PC-3 (cell line): ENCODE data around the gene PIK3R5. TPM values are rescaled to one million over a fixed set of nuclear protein-coding genes. Genes with fewer than 3 reads are reported as not detected.

Source experiments
- ATAC-seq: fragments of 200-7000 bp; cut with Tn5 transposase; 2 replicates; pipeline ENCODE4 v1.9.1; 2020; ENCODE audit warnings: mild to moderate bottlenecking, moderate library complexity
- BruUV-seq: library from RNA; stranded (reverse); fragments of 400-500 nt; replicated peaks from 2 replicates; lab custom pipeline; 2021; lab: Mats Ljungman, UMichigan
- CTCF ChIA-PET: fragments of 300-600 bp; sonication (Branson Sonifier 250); formaldehyde crosslinking; loops from one replicate; lab custom pipeline; 2022; ENCODE audit warnings: antibody characterized with exemption; lab: Charles Lee
- POLR2A ChIA-PET: fragments of 300-600 bp; sonication (Branson Sonifier 250); formaldehyde crosslinking; loops from one replicate; lab custom pipeline; 2022; ENCODE audit warnings: antibody characterized with exemption; ENCODE audit not compliant: unreplicated experiment; lab: Charles Lee
- DNase-seq: peaks from one replicate; pipeline ENCODE4 v3.0.0-alpha.2; 2015
- H2AFZ ChIP-seq: fragments of 300-600 bp; sonication (generic); 2 replicates; pipeline ENCODE4 v1.6.0; 2016; ENCODE audit warnings: antibody characterized with exemption, low read length
- H3F3A ChIP-seq: fragments of 300-600 bp; sonication (generic); one replicate; pipeline ENCODE4 v1.6.0; 2017; ENCODE audit warnings: antibody characterized with exemption, low read length, control low read depth, mild to moderate bottlenecking; ENCODE audit not compliant: unreplicated experiment
- H3K27ac ChIP-seq: fragments of 300-600 bp; sonication (generic); 2 replicates; pipeline ENCODE4 v1.5.1; 2016; ENCODE audit warnings: mild to moderate bottlenecking, low read length
- H3K27me3 ChIP-seq: fragments of 300-600 bp; sonication (generic); 2 replicates; pipeline ENCODE4 v1.6.1; 2016; ENCODE audit warnings: low read length, mixed read lengths
- H3K36me3 ChIP-seq: fragments of 300-600 bp; sonication (generic); 2 replicates; pipeline ENCODE4 v1.6.1; 2016; ENCODE audit warnings: low read depth, mixed run types, low read length, mixed read lengths
- H3K4me1 ChIP-seq: fragments of 300-600 bp; sonication (generic); 2 replicates; pipeline ENCODE4 v1.5.1; 2016; ENCODE audit warnings: low read length; ENCODE audit not compliant: insufficient read depth
- H3K4me2 ChIP-seq: fragments of 300-600 bp; sonication (generic); 2 replicates; pipeline ENCODE4 v1.6.0; 2016; ENCODE audit warnings: low read length
- H3K4me3 ChIP-seq: fragments of 300-600 bp; sonication (generic); 2 replicates; pipeline ENCODE4 v1.5.1; 2016; ENCODE audit warnings: mild to moderate bottlenecking, low read length, mixed read lengths
- H3K79me2 ChIP-seq: fragments of 300-600 bp; sonication (generic); 2 replicates; pipeline ENCODE4 v1.6.1; 2017; ENCODE audit warnings: low read length, mixed read lengths
- H3K9ac ChIP-seq: fragments of 300-600 bp; sonication (generic); 2 replicates; pipeline ENCODE4 v1.6.0; 2016; ENCODE audit warnings: mild to moderate bottlenecking, low read length
- H3K9me2 ChIP-seq: fragments of 300-600 bp; sonication (generic); replicated peaks from 2 replicates; pipeline ENCODE4 v1.6.1; 2016; ENCODE audit warnings: mixed run types, low read length, mixed read lengths
- H3K9me3 ChIP-seq: fragments of 300-600 bp; sonication (generic); 2 replicates; pipeline ENCODE4 v1.6.1; 2016; ENCODE audit warnings: low read length, mixed read lengths
- H4K20me1 ChIP-seq: fragments of 300-600 bp; sonication (generic); 2 replicates; pipeline ENCODE4 v1.6.1; 2016; ENCODE audit warnings: low read length, mixed read lengths
- EZH2 ChIP-seq: fragments of 300-600 bp; sonication (generic); IDR thresholded peaks from one replicate; pipeline ENCODE4 v1.6.1; 2017; ENCODE audit warnings: antibody characterized with exemption, mild to moderate bottlenecking, low read length; ENCODE audit not compliant: unreplicated experiment
- EZH2phosphoT487 ChIP-seq: fragments of 300-600 bp; sonication (generic); IDR thresholded peaks from 2 replicates; pipeline ENCODE4 v1.6.1; 2018; ENCODE audit warnings: mild to moderate bottlenecking, antibody characterized with exemption, low read length, borderline replicate concordance
- intact Hi-C: fragments of 100-400 bp; cut with micrococcal nuclease; formaldehyde crosslinking; loops from 2 replicates; pipeline ENCODE4 v1.9.0; 2023
- total RNA-seq: library from RNA; depleted of rRNA; stranded (reverse); fragments of >200 nt; gene quantifications from 2 replicates; pipeline ENCODE4 v1.2.3, GENCODE V29; 2014
- TF ChIP-seq, protein P1 (sequence below): fragments of 300-600 bp; sonication (generic); conservative IDR thresholded peaks from 2 replicates; pipeline ENCODE4 v1.5.1; 2017; ENCODE audit warnings: antibody characterized with exemption, low read depth, mild to moderate bottlenecking, low read length

The PIK3R5 gene
- total RNA-seq, 1 experiment from 2014 or later: not detected

DNA sequence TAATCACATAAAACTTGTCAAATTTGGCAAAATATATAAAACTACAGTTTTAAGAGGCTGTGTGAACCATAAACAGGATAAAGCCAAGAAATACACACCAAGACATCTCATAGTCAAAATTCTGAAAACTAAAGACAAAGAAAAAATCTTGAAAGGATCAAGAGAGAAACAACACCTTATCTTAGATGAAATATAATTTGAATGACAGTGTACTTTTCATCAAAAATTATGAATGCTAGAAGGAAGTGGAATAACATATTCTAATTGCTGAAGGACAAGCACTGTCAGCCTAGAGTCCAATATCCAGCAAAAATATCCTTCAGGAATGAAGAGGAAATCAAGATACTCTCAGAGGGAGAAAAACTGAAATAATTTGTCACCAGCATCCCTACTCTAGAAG lies 37.2 kb downstream of the PIK3R5 start:
- no peaks in the 10 kb centered on the region for H3K79me2 ChIP-seq
- no peak overlapping the region for H3K4me3 ChIP-seq
- H3K27ac ChIP-seq: no peak overlapping the region
- CTCF ChIA-PET: no interaction called here
- no peak for DNase-seq
- no peak overlapping the region for H3K9ac ChIP-seq
- H3F3A ChIP-seq: no peaks in the 10 kb centered on the region
- no peak overlapping the region for H3K4me2 ChIP-seq
- H3K27me3 ChIP-seq: peaks cover 3% of the 10 kb centered on the region; the same call in 1 of the 2 replicates
- 0 out of 2 replicates have a peak, but pooled peaks cover 6% of the 10 kb centered on the region for H3K9me3 ChIP-seq
- no peaks in the 10 kb centered on the region for H3K36me3 ChIP-seq
- H3K9me2 ChIP-seq: no peaks in the 10 kb centered on the region
- no TSS peak for BruUV-seq
- no peaks in the 10 kb centered on the region for H4K20me1 ChIP-seq
- TF ChIP-seq, protein P1, sequence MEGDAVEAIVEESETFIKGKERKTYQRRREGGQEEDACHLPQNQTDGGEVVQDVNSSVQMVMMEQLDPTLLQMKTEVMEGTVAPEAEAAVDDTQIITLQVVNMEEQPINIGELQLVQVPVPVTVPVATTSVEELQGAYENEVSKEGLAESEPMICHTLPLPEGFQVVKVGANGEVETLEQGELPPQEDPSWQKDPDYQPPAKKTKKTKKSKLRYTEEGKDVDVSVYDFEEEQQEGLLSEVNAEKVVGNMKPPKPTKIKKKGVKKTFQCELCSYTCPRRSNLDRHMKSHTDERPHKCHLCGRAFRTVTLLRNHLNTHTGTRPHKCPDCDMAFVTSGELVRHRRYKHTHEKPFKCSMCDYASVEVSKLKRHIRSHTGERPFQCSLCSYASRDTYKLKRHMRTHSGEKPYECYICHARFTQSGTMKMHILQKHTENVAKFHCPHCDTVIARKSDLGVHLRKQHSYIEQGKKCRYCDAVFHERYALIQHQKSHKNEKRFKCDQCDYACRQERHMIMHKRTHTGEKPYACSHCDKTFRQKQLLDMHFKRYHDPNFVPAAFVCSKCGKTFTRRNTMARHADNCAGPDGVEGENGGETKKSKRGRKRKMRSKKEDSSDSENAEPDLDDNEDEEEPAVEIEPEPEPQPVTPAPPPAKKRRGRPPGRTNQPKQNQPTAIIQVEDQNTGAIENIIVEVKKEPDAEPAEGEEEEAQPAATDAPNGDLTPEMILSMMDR: no peak
- no peak for TF ChIP-seq EZH2
- TF ChIP-seq EZH2phosphoT487: no peak
- POLR2A ChIA-PET: no interaction called here
- intact Hi-C loops: no loop called here
- H2AFZ ChIP-seq: no peak overlapping the region
- ATAC-seq: no peak
- H3K4me1 ChIP-seq: no peaks in the 10 kb centered on the region

DNA sequence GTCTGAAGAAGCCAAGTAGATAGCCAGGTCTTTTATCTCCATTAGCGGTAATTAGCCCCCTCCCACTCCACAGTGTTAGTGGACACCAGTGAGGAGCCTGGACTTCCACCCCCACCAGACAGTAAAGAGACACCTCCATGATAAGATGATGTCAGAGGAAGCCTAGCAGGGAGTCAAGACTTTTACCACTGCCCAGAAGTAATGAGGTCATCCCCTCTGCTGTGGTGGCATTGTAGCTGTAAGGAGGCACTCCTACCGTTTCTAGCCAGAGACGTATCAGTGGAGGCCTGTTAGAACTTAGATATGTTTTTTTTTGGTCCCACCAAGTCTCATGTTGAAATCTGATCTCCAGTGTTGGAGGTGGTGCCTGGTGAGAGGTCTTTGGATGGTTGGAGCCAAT lies 38.1 kb downstream of the PIK3R5 start:
- DNase-seq (no peak), ATAC-seq (no peak)
- H3K79me2 ChIP-seq: no peaks in the 10 kb centered on the region
- no peaks in the 10 kb centered on the region for H4K20me1 ChIP-seq
- no peaks in the 10 kb centered on the region for H3K4me1 ChIP-seq
- no peaks in the 10 kb centered on the region for H3K36me3 ChIP-seq
- POLR2A ChIA-PET: no interaction called here
- no peaks in the 10 kb centered on the region for H3F3A ChIP-seq
- CTCF ChIA-PET: no interaction called here
- no peak overlapping the region for H3K4me2 ChIP-seq
- no peak overlapping the region for H3K27ac ChIP-seq
- no peaks in the 10 kb centered on the region for H3K27me3 ChIP-seq
- intact Hi-C loops: no loop called here
- H3K9me2 ChIP-seq: no peaks in the 10 kb centered on the region
- no peak overlapping the region for H3K4me3 ChIP-seq
- no TSS peak for BruUV-seq
- TF ChIP-seq, protein P1: no peak
- no peak for TF ChIP-seq EZH2phosphoT487
- no peak for TF ChIP-seq EZH2
- H3K9ac ChIP-seq: no peak overlapping the region
- 0 out of 2 replicates have a peak, but pooled peaks cover 6% of the 10 kb centered on the region for H3K9me3 ChIP-seq
- H2AFZ ChIP-seq: no peak overlapping the region

DNA sequence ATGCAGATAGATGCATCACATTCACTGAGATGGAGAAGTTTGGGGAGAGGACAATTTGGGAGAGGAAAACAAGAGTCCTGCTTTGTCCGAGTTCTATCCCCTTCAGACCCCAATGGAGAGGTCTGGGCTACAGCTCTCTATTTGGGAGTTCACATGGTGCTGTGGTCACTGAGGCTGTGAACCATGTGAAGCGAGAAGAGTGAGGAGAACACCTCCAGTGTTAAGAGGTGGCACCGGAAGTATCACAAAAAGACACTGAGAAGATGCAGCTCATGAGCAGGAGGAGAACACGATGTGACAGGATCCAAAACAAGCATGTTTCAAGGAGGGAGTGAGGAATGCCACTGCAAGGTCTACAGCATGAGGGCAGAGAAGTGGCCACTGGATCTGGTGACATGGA lies 39.7 kb downstream of the PIK3R5 start:
- H2AFZ ChIP-seq: no peak overlapping the region
- H3K4me2 ChIP-seq: no peak overlapping the region
- H3K4me3 ChIP-seq: no peak overlapping the region
- CTCF ChIA-PET: no interaction called here
- no peak for TF ChIP-seq EZH2phosphoT487
- TF ChIP-seq, protein P1: no peak
- no peak for TF ChIP-seq EZH2
- H4K20me1 ChIP-seq: no peaks in the 10 kb centered on the region
- no peaks in the 10 kb centered on the region for H3K9me2 ChIP-seq
- intact Hi-C loops: no loop called here
- H3K4me1 ChIP-seq: no peaks in the 10 kb centered on the region
- no peaks in the 10 kb centered on the region for H3F3A ChIP-seq
- POLR2A ChIA-PET: no interaction called here
- H3K9ac ChIP-seq: no peak overlapping the region
- no peaks in the 10 kb centered on the region for H3K79me2 ChIP-seq
- ATAC-seq: no peak
- H3K27ac ChIP-seq: no peak overlapping the region
- no peaks in the 10 kb centered on the region for H3K27me3 ChIP-seq
- no peak for DNase-seq
- no peaks in the 10 kb centered on the region for H3K36me3 ChIP-seq
- BruUV-seq: no TSS peak
- H3K9me3 ChIP-seq: 0 out of 2 replicates have a peak, but pooled peaks cover 6% of the 10 kb centered on the region
